ENCODE data around the gene C10orf88. TPM values are rescaled to one million over a fixed set of nuclear protein-coding genes. Genes with fewer than 3 reads are reported as not detected.
"Not testable (repeated sequence)": the region's sequence is repeated elsewhere in the genome, so short reads cannot be mapped to it uniquely, and the experiment has no call there.

C10orf88 gene
- total RNA-seq, 1 donor from 2014 or later: 14.3 TPM

GRCh38 chr10:122911889-122912484 is 42.0 kb downstream of the C10orf88 start:
- no peak for TF ChIP-seq EZH2 (IDR thresholded peaks at IDR 0.05; ENCODE audit: insufficient read depth, low read length)
- TF ChIP-seq CTCF (IDR thresholded peaks at IDR 0.05; ENCODE audit: insufficient read depth, low read depth, low read length): no peak

DNA sequence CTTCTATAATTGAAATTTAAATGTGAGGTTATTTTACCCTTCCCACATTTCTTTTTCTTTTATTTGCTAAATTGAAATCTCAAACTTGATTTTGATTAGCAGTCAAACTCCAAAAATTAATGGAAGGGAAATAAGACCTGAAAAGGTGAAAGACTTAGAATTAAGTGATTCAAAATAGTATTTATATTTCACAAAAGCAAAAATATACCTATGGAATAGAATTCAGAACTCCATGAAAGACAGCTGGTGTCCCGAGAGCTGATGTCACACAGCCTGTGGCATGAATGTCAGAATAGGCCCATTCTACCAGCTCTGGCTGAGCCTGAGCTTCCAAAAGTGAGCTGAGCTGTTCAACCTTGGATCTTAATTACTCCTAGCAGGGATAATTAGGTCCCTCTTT is 43.7 kb downstream of the C10orf88 start, which contains the start of gene FAM24A:
Gene FAM24A (plus strand): TSS at position 301 of the 400 bp plus-strand sequence. CDS start 1,025 bp downstream, outside the sequence.
- Mint-ChIP-seq H3K4me3 (ENCODE audit: unreplicated experiment) (no peak within 1 kb of the TSS), H3K4me1 (ENCODE audit: low read depth, unreplicated experiment) (no peaks in the 10 kb centered on the region), H3K9me3 (ENCODE audit: unreplicated experiment) (no peaks in the 10 kb centered on the region), H3K27me3 (ENCODE audit: low read depth, unreplicated experiment) (peaks cover 44% of the 10 kb centered on the region), H3K27ac (ENCODE audit: unreplicated experiment) (no peak within 1 kb of the TSS), H3K36me3 (ENCODE audit: low read depth, unreplicated experiment) (no peaks in the 10 kb centered on the region)
- Histone ChIP-seq H3K27ac (ENCODE audit: low read depth, low read length) (no peak within 1 kb of the TSS), H3K9ac (ENCODE audit: low read length) (no peak within 1 kb of the TSS), H3K4me3 (ENCODE audit: insufficient read depth, low read depth, low read length) (no peak within 1 kb of the TSS), H4K20me1 (ENCODE audit: insufficient read depth, low read length) (no peaks in the 10 kb centered on the region), H3K27me3 (ENCODE audit: insufficient read depth, low read length) (no peaks in the 10 kb centered on the region), H3K36me3 (ENCODE audit: insufficient read depth, low read length) (no peaks in the 10 kb centered on the region), H2AFZ (ENCODE audit: low read depth, low read length) (no peak within 1 kb of the TSS), H3K79me2 (ENCODE audit: insufficient read depth, low read length) (no peaks in the 10 kb centered on the region), H3K9me3 (ENCODE audit: insufficient read depth, low read depth, low read length) (no peaks in the 10 kb centered on the region), H3K4me2 (ENCODE audit: low read length) (no peak within 1 kb of the TSS), H3K4me1 (ENCODE audit: insufficient read depth, low read length) (no peaks in the 10 kb centered on the region)
- FAIRE-seq (no peak), DNase-seq (ENCODE audit: low read depth) (no peak)
- TF ChIP-seq EZH2 (IDR thresholded peaks at IDR 0.05; ENCODE audit: insufficient read depth, low read length) (no peak), CTCF (IDR thresholded peaks at IDR 0.05; ENCODE audit: insufficient read depth, low read depth, low read length) (no peak)

More at GRCh38 chr10:122911889-122912484, 42.0 kb downstream of the C10orf88 start:
- Histone ChIP-seq H3K4me1 (ENCODE audit: insufficient read depth, low read length) (no peaks in the 10 kb centered on the region), H3K36me3 (ENCODE audit: insufficient read depth, low read length) (no peaks in the 10 kb centered on the region), H3K27me3 (ENCODE audit: insufficient read depth, low read length) (no peaks in the 10 kb centered on the region), H2AFZ (ENCODE audit: low read depth, low read length) (no peak overlapping the region), H3K9ac (ENCODE audit: low read length) (no peak overlapping the region), H3K27ac (ENCODE audit: low read depth, low read length) (no peak overlapping the region), H4K20me1 (ENCODE audit: insufficient read depth, low read length) (no peaks in the 10 kb centered on the region), H3K9me3 (ENCODE audit: insufficient read depth, low read depth, low read length) (no peaks in the 10 kb centered on the region), H3K4me3 (ENCODE audit: insufficient read depth, low read depth, low read length) (no peak overlapping the region), H3K4me2 (ENCODE audit: low read length) (no peak overlapping the region), H3K79me2 (ENCODE audit: insufficient read depth, low read length) (no peaks in the 10 kb centered on the region)
- no peak overlapping the region for H3K4me3 Mint-ChIP-seq (ENCODE audit: unreplicated experiment)
- DNase-seq (ENCODE audit: low read depth) (peak; percentile 35), FAIRE-seq (no peak)
- no peaks in the 10 kb centered on the region for H3K4me1 Mint-ChIP-seq (ENCODE audit: low read depth, unreplicated experiment)
- H3K27ac Mint-ChIP-seq (ENCODE audit: unreplicated experiment): no peak overlapping the region
- peaks cover 2% of the 10 kb centered on the region for H3K36me3 Mint-ChIP-seq (ENCODE audit: low read depth, unreplicated experiment)
- H3K9me3 Mint-ChIP-seq (ENCODE audit: unreplicated experiment): no peaks in the 10 kb centered on the region
- peaks cover 43% of the 10 kb centered on the region for H3K27me3 Mint-ChIP-seq (ENCODE audit: low read depth, unreplicated experiment)

DNA sequence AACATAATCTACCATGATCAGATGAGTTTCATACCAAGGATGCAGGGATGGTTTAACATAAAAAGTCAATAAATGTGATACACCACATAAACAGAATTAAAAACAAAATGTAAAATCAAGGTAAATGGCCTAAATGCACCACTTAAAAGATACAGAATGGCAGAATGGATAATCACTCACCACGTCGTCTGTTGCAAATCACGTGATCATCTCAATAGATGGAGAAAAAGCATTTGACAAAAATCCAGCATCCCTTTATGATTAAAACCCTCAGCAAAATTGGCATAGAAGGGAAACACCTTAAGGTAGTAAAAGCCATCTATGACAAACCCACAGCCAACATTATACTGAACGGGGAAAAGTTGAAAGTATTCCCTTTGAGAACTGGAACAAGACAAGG is 50.2 kb downstream of the C10orf88 start:
- not testable (repeated sequence) for H3K9me3 ChIP-seq (ENCODE audit: insufficient read depth, low read depth, low read length); H4K20me1 ChIP-seq (ENCODE audit: insufficient read depth, low read length); H3K4me1 ChIP-seq (ENCODE audit: insufficient read depth, low read length); H3K4me2 ChIP-seq (ENCODE audit: low read length); H3K27ac ChIP-seq (ENCODE audit: low read depth, low read length); H3K4me3 Mint-ChIP-seq (ENCODE audit: unreplicated experiment); H3K9ac ChIP-seq (ENCODE audit: low read length); FAIRE-seq; H3K79me2 ChIP-seq (ENCODE audit: insufficient read depth, low read length); H3K36me3 Mint-ChIP-seq (ENCODE audit: low read depth, unreplicated experiment); H3K4me1 Mint-ChIP-seq (ENCODE audit: low read depth, unreplicated experiment); H3K27me3 ChIP-seq (ENCODE audit: insufficient read depth, low read length); H3K9me3 Mint-ChIP-seq (ENCODE audit: unreplicated experiment); DNase-seq (ENCODE audit: low read depth); H3K4me3 ChIP-seq (ENCODE audit: insufficient read depth, low read depth, low read length); H3K36me3 ChIP-seq (ENCODE audit: insufficient read depth, low read length); H2AFZ ChIP-seq (ENCODE audit: low read depth, low read length); H3K27ac Mint-ChIP-seq (ENCODE audit: unreplicated experiment)
- peaks cover 29% of the 10 kb centered on the region for H3K27me3 Mint-ChIP-seq (ENCODE audit: low read depth, unreplicated experiment)
